ENCODE data around the gene FADS2.

- TF ChIP-seq POLR2A (IDR thresholded peaks at IDR 0.05), result no peak
- TF ChIP-seq, protein P1, sequence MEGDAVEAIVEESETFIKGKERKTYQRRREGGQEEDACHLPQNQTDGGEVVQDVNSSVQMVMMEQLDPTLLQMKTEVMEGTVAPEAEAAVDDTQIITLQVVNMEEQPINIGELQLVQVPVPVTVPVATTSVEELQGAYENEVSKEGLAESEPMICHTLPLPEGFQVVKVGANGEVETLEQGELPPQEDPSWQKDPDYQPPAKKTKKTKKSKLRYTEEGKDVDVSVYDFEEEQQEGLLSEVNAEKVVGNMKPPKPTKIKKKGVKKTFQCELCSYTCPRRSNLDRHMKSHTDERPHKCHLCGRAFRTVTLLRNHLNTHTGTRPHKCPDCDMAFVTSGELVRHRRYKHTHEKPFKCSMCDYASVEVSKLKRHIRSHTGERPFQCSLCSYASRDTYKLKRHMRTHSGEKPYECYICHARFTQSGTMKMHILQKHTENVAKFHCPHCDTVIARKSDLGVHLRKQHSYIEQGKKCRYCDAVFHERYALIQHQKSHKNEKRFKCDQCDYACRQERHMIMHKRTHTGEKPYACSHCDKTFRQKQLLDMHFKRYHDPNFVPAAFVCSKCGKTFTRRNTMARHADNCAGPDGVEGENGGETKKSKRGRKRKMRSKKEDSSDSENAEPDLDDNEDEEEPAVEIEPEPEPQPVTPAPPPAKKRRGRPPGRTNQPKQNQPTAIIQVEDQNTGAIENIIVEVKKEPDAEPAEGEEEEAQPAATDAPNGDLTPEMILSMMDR (IDR thresholded peaks at IDR 0.05), result no peak
These were observed 35.5 kb downstream of the FADS2 start for GRCh38 chr11:61863548-61864081.
